Measurements from ENCODE around the gene CNN2.
A peak's percentile ranks its signal among the peaks of the same experiment; 100 is the strongest.

The CNN2 gene

DNA sequence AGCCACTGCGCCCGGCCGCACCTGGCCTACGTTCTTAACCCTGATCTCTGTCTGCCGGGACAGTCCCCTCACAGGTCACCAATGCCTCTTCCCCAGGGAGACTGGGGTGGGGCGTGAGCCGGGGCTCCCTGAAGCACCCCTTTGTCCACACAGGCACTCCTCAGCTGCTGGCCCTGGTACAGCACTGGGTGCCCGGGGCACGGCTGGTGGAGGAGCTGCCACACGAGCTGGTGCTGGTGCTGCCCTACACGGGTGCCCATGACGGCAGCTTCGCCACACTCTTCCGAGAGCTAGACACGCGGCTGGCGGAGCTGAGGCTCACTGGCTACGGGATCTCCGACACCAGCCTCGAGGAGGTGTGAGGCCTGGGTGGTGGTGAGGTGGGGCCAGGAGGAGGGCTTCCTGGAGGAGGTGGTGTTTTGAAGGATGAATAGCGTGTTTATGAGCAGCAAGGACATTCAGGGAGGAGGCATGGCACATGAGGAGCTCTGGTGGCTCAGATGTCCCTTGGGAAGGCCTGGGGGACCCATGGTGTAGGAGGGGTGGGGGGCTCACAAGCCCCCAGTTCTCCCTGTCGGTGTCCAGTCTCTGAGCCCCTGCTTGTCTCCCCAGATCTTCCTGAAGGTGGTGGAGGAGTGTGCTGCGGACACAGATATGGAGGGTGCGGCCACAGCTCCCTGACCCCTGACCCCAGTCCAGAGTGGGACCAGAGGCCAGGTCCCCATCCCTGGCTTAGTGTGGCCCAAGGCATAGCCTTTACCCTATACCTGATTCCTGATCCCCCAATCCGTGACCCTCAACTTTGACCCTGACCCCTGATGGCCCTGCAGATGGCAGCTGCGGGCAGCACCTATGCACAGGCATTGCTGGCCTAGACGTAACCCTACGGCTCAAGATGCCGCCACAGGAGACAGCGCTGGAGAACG is 27.0 kb downstream of the CNN2 start:
- no peak for DNase-seq

DNA sequence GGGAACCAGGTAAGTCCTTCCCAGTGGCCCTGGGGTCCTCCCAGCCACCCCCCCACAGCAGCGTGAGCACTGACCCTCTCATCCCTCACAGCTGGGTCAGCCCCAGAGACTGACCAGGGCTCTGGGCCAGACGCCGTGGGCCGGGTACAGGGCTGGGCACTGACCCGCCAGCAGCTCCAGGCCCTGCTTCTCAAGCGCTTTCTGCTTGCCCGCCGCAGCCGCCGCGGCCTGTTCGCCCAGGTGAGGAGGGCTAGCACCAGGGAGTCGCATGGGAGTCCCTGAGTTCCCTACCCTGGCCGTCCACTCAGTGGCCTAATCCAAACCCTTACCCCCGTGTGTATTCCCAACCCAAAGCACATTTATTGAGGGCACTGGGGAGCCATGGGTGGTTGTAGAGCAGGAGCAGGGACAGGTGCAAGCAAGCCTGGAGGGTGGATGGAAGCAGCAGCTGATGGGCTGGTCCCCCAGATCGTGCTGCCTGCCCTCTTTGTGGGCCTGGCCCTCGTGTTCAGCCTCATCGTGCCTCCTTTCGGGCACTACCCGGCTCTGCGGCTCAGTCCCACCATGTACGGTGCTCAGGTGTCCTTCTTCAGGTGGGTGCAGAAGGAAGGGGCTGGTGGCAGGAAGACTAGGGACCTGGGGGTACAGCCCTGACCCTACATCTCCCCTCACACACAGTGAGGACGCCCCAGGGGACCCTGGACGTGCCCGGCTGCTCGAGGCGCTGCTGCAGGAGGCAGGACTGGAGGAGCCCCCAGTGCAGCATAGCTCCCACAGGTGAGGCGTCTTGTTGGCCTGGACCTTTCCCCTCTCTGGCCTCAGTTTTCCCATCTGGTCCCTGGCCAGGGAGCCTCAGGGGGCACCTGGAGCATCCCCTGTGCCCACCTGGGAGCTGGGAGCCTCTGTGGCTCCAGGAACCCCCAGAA is 28.0 kb downstream of the CNN2 start:
- DNase-seq: no peak

DNA sequence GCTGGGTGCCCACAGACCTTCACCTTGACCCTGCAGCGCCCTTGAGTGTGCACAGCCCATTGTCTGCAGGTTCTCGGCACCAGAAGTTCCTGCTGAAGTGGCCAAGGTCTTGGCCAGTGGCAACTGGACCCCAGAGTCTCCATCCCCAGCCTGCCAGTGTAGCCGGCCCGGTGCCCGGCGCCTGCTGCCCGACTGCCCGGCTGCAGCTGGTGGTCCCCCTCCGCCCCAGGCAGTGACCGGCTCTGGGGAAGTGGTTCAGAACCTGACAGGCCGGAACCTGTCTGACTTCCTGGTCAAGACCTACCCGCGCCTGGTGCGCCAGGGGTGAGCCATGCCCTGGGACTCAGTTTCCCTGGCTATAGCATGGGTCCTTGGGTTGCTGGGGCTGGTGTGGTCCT is 28.6 kb downstream of the CNN2 start:
- DNase-seq: no peak

DNA sequence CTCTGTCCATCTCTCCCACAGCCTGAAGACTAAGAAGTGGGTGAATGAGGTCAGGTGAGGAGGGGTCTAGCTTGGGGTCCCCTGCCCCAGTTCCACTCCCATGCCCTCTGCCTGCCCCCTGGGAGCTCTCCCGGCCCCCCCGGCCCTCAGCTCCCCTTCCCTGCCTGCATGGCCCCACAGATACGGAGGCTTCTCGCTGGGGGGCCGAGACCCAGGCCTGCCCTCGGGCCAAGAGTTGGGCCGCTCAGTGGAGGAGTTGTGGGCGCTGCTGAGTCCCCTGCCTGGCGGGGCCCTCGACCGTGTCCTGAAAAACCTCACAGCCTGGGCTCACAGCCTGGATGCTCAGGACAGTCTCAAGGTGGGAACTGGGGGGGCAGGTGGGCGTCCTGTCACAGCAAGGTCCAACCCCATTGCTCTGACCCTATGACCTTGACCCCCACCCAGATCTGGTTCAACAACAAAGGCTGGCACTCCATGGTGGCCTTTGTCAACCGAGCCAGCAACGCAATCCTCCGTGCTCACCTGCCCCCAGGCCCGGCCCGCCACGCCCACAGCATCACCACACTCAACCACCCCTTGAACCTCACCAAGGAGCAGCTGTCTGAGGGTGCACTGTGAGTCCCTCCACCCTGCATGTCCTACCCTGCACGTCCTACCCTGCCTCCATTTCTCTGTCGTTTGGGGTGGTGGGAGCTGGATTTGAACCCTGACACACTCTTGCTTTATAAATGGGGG is 29.6 kb downstream of the CNN2 start:
- no peak for DNase-seq

DNA sequence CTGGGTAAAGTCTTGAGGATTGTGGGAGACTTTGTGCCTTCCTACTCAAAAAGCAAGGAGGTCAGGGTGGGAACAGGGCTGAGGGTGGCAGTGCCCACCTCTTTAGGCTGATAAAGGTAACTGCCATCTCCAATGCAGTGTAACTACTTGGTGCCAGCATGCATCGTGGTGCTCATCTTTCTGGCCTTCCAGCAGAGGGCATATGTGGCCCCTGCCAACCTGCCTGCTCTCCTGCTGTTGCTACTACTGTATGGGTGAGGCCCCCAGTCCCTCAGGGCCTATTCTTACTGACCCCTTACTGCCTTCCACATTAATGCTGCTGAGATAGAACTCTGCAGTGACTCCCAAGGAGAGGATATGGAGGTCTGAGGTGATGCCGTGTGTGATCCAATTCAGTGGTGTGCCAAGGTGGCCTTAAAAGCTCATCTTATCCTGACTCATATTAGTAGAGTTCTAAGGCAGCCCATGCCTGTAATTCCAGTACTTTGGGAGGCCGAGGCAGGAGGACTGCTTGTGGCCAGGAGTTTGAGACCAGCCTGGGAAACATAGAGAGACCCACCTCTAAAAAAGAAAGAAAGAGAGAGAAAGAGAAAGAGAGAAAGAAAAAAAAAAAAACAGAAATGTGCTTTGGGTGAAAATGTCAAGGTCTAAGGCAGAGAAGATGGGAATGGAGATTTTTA is 30.9 kb downstream of the CNN2 start:
- DNase-seq: peak; percentile 76

DNA sequence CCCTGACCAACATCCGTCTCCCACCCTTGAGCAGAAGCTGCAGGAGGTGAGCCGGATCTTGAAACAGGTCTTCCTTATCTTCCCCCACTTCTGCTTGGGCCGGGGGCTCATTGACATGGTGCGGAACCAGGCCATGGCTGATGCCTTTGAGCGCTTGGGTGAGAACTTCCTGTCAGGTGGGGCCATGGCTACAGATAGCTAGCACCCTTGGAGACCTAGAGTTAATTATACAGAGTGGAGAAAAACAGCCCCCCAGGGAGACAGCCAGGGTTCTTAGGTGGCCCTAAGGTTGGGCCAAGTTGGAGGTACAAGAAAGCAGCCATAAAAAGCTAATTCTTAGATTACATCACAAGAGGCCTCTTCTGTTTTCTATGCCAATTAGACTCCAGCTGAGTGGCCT is 31.7 kb downstream of the CNN2 start:
- no peak for DNase-seq

DNA sequence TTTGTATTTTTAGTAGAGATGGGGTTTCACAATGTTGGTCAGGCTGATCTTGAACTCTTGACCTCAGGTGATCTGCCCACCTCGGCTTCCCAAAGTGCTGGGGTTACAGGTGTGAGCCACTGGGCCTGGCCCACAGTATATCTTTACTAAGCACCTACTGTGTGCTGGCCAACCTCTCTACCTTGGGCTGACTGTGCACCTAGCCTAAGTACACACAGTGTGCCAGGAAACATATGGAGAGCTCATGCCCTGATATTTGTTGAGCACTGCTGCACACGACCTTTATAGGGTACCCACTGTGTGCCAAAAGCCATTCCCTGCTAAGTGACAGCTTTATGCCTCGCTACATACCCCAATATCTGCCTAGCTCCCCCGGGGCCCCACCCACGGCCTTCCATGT is 34.3 kb downstream of the CNN2 start:
- no peak for DNase-seq

DNA sequence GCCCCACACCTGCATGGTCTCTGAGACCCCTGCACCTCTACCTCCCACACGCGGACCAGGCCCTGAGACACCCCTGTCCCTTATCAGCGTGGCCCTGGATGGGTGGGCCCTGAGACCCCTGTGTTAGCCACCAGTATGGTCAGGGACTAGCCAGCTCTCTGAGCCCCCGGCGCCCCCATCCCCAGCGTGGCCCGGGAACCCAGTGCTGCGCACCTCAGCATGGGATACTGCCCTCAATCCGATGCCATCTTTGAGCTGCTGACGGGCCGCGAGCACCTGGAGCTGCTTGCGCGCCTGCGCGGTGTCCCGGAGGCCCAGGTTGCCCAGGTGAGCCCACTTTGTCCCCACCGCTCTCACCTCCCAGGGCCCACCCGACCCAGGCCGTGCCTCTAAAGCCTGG is 35.6 kb downstream of the CNN2 start:
- DNase-seq: no peak

DNA sequence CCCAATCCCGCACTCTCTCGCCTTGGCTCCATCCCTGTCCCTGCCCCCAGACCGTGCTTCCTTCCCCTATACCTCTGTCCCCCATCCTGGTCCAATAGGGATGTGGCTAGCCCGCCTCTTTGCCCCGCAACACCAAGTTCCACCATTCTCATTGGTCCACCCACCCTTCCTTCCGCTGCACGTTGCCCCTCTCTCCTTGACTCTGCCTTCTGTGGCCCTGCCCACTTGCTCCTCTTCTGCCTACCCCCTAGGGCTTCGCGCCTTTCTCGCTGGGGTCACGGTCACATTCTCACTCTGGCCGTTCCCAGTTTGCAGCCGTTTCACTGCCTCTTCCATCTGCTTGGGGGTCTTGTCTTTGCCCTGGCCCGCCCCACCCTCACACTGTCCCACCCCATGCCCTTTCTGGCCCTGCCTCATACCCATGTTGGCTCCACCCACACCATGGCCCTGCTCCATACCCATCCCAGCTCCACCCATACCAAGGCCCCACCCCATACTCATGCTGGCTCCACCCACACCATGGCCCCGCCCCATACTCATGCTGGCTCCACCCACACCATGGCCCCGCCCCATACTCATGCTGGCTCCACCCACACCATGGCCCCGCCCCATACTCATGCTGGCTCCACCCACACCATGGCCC is 36.1 kb downstream of the CNN2 start:
- peak; percentile 76 for DNase-seq

DNA sequence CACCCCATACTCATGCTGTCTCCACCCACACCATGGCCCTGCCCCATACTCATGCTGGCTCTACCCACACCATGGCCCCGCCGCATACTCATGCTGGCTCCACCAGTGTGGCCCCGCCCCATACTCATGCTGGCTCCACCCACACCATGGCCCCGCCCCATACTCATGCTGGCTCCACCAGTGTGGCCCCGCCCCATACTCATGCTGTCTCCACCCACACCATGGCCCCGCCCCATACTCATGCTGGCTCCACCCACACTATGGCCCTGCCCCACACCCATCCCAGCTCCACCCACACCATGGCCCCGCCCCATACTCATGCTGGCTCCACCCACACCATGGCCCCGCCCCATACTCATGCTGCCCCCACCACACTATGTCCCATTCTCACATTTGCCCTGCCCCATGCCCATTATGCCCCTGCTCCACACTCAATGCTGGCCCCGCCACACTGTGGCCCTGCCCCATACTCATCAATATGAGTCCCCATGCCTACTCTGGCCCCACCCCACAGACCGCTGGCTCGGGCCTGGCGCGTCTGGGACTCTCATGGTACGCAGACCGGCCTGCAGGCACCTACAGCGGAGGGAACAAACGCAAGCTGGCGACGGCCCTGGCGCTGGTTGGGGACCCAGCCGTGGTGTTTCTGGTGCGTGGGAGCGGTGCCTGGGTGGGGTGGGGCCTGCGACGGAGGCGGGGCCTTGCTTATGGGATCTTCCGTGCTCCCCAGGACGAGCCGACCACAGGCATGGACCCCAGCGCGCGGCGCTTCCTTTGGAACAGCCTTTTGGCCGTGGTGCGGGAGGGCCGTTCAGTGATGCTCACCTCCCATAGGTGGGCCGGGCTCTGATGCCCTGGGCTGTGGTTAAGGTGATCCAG is 36.9 kb downstream of the CNN2 start:
- DNase-seq: peak; percentile 82

DNA sequence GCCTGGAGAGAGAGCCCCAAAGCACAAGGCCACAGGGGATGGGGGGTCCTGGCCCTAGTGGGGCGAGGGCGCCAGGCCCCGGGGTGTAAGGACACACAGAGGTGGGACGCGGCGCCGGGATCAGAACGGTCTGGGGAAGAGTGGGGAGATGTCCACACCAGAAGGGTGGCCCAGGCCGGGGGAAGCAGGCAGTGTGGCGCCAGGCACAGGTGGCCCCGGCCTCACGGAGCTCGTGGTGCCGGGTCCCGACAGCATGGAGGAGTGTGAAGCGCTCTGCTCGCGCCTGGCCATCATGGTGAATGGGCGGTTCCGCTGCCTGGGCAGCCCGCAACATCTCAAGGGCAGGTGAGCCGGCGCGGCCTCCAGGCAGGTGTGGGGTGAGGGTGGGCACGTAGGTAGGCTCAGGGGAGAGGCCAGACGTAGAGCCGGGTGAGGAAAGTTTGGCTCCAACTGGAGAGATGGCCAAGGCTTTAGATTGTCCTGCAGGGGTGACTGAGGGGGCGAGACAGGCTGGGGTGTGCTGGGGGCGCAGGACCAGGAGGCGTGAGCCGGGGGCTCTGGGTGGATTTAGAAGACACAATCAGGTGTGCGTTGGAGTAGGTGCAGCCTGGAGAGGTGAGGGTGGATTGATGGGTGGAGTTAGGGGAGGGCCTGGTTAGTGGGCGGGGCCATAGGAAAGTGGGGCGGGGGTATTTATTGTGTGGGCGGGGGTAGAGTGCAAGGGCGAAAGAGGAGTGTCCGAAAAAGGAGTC is 37.7 kb downstream of the CNN2 start:
- no peak for DNase-seq

DNA sequence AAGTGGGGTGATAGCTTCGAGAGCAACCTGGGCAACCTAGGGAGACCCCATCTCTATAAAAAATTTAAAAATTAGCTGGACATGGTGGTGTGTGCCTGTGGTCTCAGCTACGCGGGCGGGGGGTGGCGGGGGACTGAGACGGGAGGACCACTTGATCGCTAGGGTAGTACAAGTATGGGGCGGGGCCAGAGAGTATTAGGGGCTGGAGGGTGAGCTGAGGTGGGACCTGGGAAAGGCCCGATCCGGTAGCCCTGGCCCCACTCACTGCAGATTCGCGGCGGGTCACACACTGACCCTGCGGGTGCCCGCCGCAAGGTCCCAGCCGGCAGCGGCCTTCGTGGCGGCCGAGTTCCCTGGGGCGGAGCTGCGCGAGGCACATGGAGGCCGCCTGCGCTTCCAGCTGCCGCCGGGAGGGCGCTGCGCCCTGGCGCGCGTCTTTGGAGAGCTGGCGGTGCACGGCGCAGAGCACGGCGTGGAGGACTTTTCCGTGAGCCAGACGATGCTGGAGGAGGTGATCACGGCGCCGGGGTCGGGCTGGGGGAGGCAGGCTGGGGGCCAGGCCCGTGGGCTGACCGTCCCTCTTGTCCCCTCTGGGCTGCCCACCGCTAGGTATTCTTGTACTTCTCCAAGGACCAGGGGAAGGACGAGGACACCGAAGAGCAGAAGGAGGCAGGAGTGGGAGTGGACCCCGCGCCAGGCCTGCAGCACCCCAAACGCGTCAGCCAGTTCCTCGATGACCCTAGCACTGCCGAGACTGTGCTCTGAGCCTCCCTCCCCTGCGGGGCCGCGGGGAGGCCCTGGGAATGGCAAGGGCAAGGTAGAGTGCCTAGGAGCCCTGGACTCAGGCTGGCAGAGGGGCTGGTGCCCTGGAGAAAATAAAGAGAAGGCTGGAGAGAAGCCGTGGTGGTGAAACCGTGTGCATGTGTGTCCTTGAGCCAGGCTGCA is 38.5 kb downstream of the CNN2 start:
- peak; percentile 84 for DNase-seq

DNA sequence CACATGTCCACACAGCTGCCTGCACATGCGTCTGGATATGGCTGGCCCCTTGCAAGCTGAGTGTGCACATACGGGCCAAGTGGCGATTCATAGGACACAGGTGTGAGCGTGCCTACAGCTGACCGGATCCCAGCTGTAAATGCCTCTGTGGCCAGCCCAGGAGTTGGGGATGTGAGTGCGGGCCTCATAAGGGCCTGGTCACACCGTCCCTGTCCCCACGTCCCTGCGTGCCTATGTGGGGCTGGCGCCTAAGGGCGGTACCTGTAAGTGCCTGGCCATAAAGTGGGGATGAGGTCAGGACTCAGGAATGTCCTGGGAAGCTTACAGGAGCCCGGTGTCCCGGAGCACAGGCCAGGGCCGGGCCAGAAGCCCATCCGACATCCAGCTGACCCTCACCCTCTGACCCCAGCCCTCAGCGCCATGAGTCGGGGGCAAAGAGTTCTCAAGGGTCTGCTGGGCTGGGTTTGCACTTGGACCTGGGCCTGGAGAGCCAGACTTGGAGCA is 39.2 kb downstream of the CNN2 start:
- DNase-seq: no peak

DNA sequence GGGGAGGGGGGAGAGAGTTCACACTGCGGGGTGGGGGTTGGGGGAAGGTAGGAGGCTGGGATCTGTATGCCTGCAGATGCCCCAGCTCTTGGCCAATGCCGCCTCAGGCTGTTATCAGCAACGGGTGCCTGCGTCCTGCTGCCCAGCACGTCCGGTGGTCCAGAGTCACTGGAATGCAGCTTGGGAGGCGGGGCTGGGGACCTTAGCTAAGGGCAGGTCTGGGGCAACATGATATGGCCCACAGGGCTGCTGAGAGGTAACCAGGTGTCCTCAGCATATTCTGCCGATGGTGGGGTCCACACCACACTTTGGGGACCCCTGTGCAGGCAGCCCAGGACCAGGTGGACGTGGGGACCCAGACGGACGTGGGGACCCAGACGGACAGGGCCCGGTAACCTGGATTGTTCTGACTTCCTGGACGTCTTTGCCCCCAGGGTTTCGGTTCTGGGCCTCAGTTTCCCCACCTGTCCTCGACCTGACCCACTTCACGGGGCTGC is 39.9 kb downstream of the CNN2 start:
- peak; percentile 54 for DNase-seq

DNA sequence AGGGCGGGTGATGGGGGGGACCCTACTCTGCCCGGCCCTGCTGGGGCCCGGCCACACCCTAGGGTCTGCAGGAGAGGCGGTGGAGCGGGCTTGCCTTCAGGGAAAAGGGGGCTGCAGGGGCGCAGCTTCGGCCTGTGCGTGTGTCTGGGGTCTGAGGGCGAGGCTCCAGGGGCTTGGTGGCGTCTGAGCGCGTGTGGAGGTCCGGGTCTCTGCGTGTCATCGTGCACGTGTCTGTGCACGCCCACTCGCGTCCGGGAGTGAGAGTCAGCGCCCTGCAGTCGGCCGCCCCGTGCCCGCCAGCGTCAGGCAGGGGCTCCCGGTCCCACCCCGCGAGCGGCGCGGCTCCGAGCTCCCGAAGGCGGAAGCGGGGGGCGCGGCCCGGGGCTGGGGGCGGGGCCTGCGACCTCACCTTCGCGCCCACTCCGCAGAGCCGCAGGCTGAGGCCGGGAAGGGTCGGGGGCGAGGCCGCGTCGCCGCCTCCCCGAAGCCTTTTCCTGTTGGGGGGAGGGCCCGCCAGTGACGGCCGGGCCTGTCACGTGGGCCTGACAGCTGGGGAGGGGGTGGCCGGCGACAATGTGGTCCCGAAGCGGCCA is 40.4 kb downstream of the CNN2 start, which contains the start of gene ARHGAP45:
Gene ARHGAP45 (plus strand): TSS at position 420 of the 593 bp plus-strand sequence. CDS start 239 bp downstream, outside the sequence.
- peak; percentile 66 for DNase-seq

DNA sequence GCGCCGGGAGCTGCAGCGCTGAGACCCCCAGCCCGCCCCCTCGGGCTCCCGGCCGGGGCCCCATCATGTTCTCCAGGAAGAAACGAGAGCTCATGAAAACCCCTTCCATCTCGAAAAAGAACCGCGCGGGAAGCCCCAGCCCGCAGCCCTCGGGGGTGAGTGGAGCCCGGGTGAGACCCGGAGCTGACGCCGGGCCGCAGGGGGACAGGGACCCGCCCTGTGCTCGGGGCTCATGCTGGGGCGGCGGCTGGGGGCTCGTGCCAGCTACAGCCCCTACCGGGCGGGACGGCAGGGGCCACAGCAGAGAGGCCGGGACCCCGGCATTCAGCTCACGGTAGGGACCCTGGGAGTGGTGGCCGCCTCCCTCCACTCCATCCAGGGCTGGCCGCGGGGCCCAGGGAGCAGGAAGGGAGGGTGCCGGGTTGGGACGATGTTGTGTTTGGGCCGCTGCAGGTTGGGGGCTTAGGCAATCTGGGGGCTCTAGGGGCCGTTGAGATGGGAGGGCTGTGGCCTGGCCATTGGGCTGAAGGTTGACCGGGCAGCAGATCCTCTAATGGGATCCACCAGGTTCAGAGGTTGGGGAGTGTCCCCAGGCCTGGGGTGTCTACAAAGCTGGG is 41.0 kb downstream of the CNN2 start:
- DNase-seq: peak; percentile 51

Measured in hematopoietic multipotent progenitor cell treated with erythropoietin and hydrocortisone succinate and interleukin-3 and kit ligand, for 6 days (in vitro differentiated cells).